GM12878 (cell line): ENCODE data around the gene AKR1A1. TPM values are rescaled to one million over a fixed set of nuclear protein-coding genes. Genes with fewer than 3 reads are reported as not detected.

Source experiments
- ATAC-seq: fragments of 200-7000 bp; cut with Tn5 transposase; 3 replicates; pipeline ENCODE4 v1.9.1; 2020; ENCODE audit warnings: mild to moderate bottlenecking, moderate library complexity
- BruUV-seq: library from RNA; stranded (reverse); fragments of 400-500 nt; replicated peaks from 2 replicates; lab custom pipeline; 2021; lab: Mats Ljungman, UMichigan
- CTCF ChIA-PET: fragments of 300-600 bp; sonication (Branson Sonifier 250); formaldehyde crosslinking; extraction: SDS; loops from one replicate; lab custom pipeline; 2021; ENCODE audit warnings: inconsistent platforms; lab: Yijun Ruan, JAX
- POLR2A ChIA-PET: fragments of 350-600 bp; formaldehyde crosslinking; extraction: SDS; loops from one replicate; lab custom pipeline; 2021; ENCODE audit warnings: inconsistent platforms; lab: Charles Lee
- RAD21 ChIA-PET: fragments of 300-600 bp; sonication (Branson Sonifier 250); formaldehyde crosslinking; loops from one replicate; lab custom pipeline; 2023; ENCODE audit warnings: antibody characterized with exemption; ENCODE audit not compliant: unreplicated experiment; lab: Charles Lee
- SMC1A ChIA-PET: fragments of 300-600 bp; sonication (Branson Sonifier 250); formaldehyde crosslinking; loops from one replicate; lab custom pipeline; 2023; ENCODE audit not compliant: unreplicated experiment, uncharacterized antibody; lab: Charles Lee
- DNase-seq: peaks from one replicate; pipeline ENCODE4 v3.0.0-alpha.2; 2011; ENCODE audit warnings: low read depth, low spot score
- FAIRE-seq: peaks from 3 replicates; lab custom pipeline; 2011; peaks lifted over from hg19 to GRCh38; lab: Jason Lieb, UNC
- H2AFZ ChIP-seq: 2 replicates; pipeline ENCODE4 v1.6.0; 2011; ENCODE audit warnings: low read depth, low read length, control low read depth; ENCODE audit not compliant: control insufficient read depth
- H3K27ac ChIP-seq: 2 replicates; pipeline ENCODE4 v1.5.1; 2011; ENCODE audit warnings: control low read depth; ENCODE audit not compliant: control insufficient read depth, insufficient read depth
- H3K27me3 ChIP-seq, 2 experiments: replicated peaks in 1 of 2; 2 replicates each; pipeline versions ENCODE4 v1.6.0 to v1.6.1; 2011; ENCODE audit warnings: low read length in 1 of 2; ENCODE audit not compliant: control insufficient read depth in 2 of 2, insufficient read depth in 2 of 2
- H3K36me3 ChIP-seq, 2 experiments: 2 replicates each; pipeline ENCODE4 v1.5.1; 2011; ENCODE audit warnings: low read length in 1 of 2; ENCODE audit not compliant: control insufficient read depth in 2 of 2, insufficient read depth in 2 of 2
- H3K4me1 ChIP-seq: 2 replicates; pipeline ENCODE4 v1.6.1; 2011; ENCODE audit warnings: mild to moderate bottlenecking, low read length, moderate library complexity, mixed read lengths; ENCODE audit not compliant: control insufficient read depth, insufficient read depth
- H3K4me2 ChIP-seq: 2 replicates; pipeline ENCODE4 v1.6.0; 2011; ENCODE audit warnings: control low read depth; ENCODE audit not compliant: control insufficient read depth, insufficient read depth
- H3K4me3 ChIP-seq: fragments of 200-600 bp; sonication (generic); 2 replicates; pipeline ENCODE4 v1.5.1; 2016
- H3K79me2 ChIP-seq: 2 replicates; pipeline ENCODE4 v1.6.0; 2011; ENCODE audit warnings: low read length; ENCODE audit not compliant: control insufficient read depth, insufficient read depth
- H3K9ac ChIP-seq: 2 replicates; pipeline ENCODE4 v1.8.0; 2011; ENCODE audit warnings: low read length, control low read depth, mixed read lengths; ENCODE audit not compliant: control insufficient read depth, insufficient read depth
- H3K9me3 ChIP-seq: replicated peaks from 3 replicates; pipeline ENCODE4 v1.5.1; 2011; ENCODE audit warnings: mild to moderate bottlenecking, low read length; ENCODE audit not compliant: control insufficient read depth, insufficient read depth
- H4K20me1 ChIP-seq: 2 replicates; pipeline ENCODE4 v1.6.0; 2011; ENCODE audit not compliant: control insufficient read depth, insufficient read depth
- CBX5 ChIP-seq: sonication (generic); IDR thresholded peaks from 2 replicates; pipeline ENCODE4 v1.6.1; 2016; ENCODE audit warnings: low read depth, moderate library complexity, mild to moderate bottlenecking, inconsistent platforms
- CEBPB ChIP-seq, 2 experiments: fragments of 150-350 bp in 1 of 2; IDR thresholded peaks; 2 replicates each; pipeline ENCODE4 v1.6.1; 2012 to 2014; ENCODE audit warnings: low read depth in 2 of 2, low read length in 2 of 2, borderline replicate concordance in 1 of 2, inconsistent platforms in 1 of 2
- CREB1 ChIP-seq: IDR thresholded peaks from 2 replicates; pipeline ENCODE4 v1.6.1; 2012; ENCODE audit warnings: low read depth, mild to moderate bottlenecking, inconsistent platforms
- ETV6 ChIP-seq, 2 experiments: fragments of 450-650 bp in 1 of 2; IDR thresholded peaks in 1 of 2; conservative IDR thresholded peaks in 1 of 2; 2 replicates each; pipeline ENCODE4 v1.6.1; 2014; ENCODE audit warnings: antibody characterized with exemption in 1 of 2, borderline replicate concordance in 1 of 2, low read depth in 1 of 2, mild to moderate bottlenecking in 1 of 2, moderate library complexity in 1 of 2
- HCFC1 ChIP-seq: fragments of 150-350 bp; IDR thresholded peaks from 2 replicates; pipeline ENCODE4 v1.6.1; 2014; ENCODE audit warnings: low read length
- MTA3 ChIP-seq: IDR thresholded peaks from 2 replicates; pipeline ENCODE4 v1.6.1; 2012; ENCODE audit warnings: low read length, inconsistent platforms, borderline replicate concordance
- NBN ChIP-seq: fragments of 450-650 bp; IDR thresholded peaks from 2 replicates; pipeline ENCODE4 v1.6.1; 2016
- NFYA ChIP-seq: IDR thresholded peaks from 2 replicates; pipeline ENCODE4 v1.6.1; 2011; ENCODE audit warnings: low read depth, mild to moderate bottlenecking, low read length, improper control_type of control experiment, borderline replicate concordance
- POLR2A ChIP-seq: IDR thresholded peaks from 2 replicates; pipeline ENCODE4 v1.6.1; 2011; ENCODE audit warnings: low read depth, mild to moderate bottlenecking, low read length
- RCOR1 ChIP-seq: conservative IDR thresholded peaks from 2 replicates; pipeline ENCODE4 v1.6.1; 2012; ENCODE audit warnings: low read depth, low read length, improper control_type of control experiment
- SP1 ChIP-seq: IDR thresholded peaks from one replicate; pipeline ENCODE4 v1.6.1; 2011; ENCODE audit warnings: low read depth, low read length
- ZBED1 ChIP-seq: IDR thresholded peaks from 2 replicates; pipeline ENCODE4 v1.6.1; 2016; ENCODE audit warnings: borderline replicate concordance
- ZSCAN29 ChIP-seq: fragments of 450-650 bp; IDR thresholded peaks from 2 replicates; pipeline ENCODE4 v1.6.1; 2017; ENCODE audit warnings: mild to moderate bottlenecking, moderate library complexity
- WGBS: methylation state at CpG from one replicate; pipeline ENCODE4 v1.1.6; 2016; ENCODE audit warnings: low lambda C conversion rate; ENCODE audit not compliant: insufficient replicate concordance, insufficient coverage; ENCODE audit errors: missing lambda C conversion rate; 5-methylcytosine and 5-hydroxymethylcytosine counted together
- in situ Hi-C: fragments of 300-500 bp; cut with MboI; formaldehyde crosslinking; loops from 9 replicates; pipeline ENCODE4 v1.14.3; 2018; ENCODE audit warnings: mixed read lengths
- intact Hi-C: fragments of 100-400 bp; cut with micrococcal nuclease; formaldehyde crosslinking; loops from one replicate; pipeline ENCODE4 v1.14.2; 2022; ENCODE audit not compliant: unreplicated experiment
- polyA plus RNA-seq, 11 experiments: library from polyadenylated mRNA; depleted of rRNA in 4 of 11; unstranded in 6 of 11; stranded (reverse) in 5 of 11; fragments of >200 nt; fragmentation: Nextera tagmentation in 4 of 11; fragmentation: Illumina TruSeq in 1 of 11; extraction: Ambion mirVana in 4 of 11; extraction: Trizol in 1 of 11; gene quantifications; 1 replicate in 1 of 11; 2 replicates in 10 of 11; pipeline versions ENCODE4 v1.2.1 to v1.2.3, GENCODE V29; 2011 to 2016; ENCODE audit warnings: inconsistent platforms in 2 of 11, missing spikeins in 2 of 11, low read depth in 1 of 11
- total RNA-seq, 4 experiments: library from RNA; depleted of rRNA in 3 of 4; stranded (reverse); fragments of >200 nt in 3 of 4; fragmentation: Illumina TruSeq in 1 of 4; extraction: Trizol in 1 of 4; gene quantifications; 2 replicates each; pipeline versions ENCODE4 v1.2.1 to v1.2.3, GENCODE V29; 2013 to 2021
- TF ChIP-seq, protein P1 (sequence below): fragments of 450-650 bp; IDR thresholded peaks from 2 replicates; pipeline ENCODE4 v1.6.1; 2016; ENCODE audit warnings: mild to moderate bottlenecking, moderate library complexity, borderline replicate concordance
- TF ChIP-seq, protein P2 (sequence below): IDR thresholded peaks from 2 replicates; pipeline ENCODE4 v1.6.1; 2012; ENCODE audit warnings: low read length, inconsistent platforms
- TF ChIP-seq, protein P3 (sequence below): IDR thresholded peaks from 2 replicates; pipeline ENCODE4 v1.6.1; 2012; ENCODE audit warnings: low read depth, low read length, improper control_type of control experiment

The AKR1A1 gene
- total and polyA plus RNA-seq, 10 of the 15 experiments (the other 5 are each of a cell fraction or from before 2014, with no cell fraction given), result 187 to 335 (median 241) TPM

DNA sequence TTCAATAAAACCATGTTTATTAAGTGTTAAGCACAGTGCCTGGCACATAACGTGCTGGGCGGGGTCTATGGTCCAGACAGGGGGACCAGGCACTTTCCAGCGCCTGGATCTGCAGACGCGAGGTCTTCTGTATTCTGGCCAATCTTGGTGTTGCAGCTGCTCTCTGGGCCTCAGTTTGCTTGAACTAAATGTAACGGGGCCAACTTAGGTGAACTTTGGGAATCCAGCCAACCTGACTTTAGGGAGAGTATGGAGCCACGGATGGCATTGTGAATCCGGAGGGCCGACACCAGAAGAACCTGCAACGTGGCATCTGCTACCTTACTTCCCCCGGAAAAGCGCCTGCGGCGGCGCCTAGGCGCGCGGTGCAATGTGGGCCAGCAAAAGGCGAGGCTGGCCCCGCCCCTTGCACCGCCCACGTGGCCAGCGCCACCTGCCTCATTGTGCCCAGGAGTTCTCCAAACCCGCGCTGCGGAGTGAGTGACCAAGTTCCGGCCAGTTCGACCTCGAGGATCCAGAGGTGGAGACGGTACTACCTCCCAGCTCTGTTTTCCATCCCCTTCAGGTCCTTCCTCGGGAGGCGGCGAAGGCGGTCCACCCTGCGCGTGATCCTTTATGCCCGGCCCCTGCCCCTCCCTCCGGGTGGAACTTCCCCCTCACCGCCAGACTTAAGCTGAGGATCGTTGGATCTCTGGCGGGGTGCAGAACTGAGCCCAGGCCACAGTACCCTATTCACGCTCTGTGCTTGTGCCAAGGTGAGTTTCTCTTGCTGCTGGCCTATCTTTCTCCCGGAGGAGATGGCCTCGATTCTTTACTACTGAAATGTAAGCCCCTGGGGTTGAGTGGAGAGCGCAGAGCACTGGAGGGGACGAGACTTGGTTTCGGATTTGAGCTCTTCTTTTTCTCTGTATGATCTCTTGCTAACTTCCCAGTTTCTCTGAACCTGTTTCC lies at the start of gene AKR1A1 (continued):
- TF ChIP-seq, protein P1, sequence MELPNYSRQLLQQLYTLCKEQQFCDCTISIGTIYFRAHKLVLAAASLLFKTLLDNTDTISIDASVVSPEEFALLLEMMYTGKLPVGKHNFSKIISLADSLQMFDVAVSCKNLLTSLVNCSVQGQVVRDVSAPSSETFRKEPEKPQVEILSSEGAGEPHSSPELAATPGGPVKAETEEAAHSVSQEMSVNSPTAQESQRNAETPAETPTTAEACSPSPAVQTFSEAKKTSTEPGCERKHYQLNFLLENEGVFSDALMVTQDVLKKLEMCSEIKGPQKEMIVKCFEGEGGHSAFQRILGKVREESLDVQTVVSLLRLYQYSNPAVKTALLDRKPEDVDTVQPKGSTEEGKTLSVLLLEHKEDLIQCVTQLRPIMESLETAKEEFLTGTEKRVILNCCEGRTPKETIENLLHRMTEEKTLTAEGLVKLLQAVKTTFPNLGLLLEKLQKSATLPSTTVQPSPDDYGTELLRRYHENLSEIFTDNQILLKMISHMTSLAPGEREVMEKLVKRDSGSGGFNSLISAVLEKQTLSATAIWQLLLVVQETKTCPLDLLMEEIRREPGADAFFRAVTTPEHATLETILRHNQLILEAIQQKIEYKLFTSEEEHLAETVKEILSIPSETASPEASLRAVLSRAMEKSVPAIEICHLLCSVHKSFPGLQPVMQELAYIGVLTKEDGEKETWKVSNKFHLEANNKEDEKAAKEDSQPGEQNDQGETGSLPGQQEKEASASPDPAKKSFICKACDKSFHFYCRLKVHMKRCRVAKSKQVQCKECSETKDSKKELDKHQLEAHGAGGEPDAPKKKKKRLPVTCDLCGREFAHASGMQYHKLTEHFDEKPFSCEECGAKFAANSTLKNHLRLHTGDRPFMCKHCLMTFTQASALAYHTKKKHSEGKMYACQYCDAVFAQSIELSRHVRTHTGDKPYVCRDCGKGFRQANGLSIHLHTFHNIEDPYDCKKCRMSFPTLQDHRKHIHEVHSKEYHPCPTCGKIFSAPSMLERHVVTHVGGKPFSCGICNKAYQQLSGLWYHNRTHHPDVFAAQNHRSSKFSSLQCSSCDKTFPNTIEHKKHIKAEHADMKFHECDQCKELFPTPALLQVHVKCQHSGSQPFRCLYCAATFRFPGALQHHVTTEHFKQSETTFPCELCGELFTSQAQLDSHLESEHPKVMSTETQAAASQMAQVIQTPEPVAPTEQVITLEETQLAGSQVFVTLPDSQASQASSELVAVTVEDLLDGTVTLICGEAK, result peak; percentile 79
- TF ChIP-seq, all 136 proteins: peak for 58

DNA sequence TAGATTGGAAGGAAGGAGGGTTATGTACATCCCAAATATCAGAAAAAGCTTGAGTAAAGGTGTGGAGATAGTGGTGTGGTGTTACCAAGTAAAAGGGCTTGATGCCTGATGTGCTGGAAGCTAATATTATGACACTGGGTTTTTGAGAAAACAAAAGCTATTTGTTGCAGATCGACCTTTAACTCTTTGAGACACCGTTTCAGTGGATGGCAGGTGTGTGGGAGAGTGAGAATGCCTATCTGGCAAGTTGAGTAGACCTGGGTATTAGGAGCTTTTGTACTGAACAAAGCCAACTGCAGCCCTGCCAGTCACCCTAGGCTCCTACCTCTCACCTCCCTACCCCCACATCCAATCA lies 49.1 kb upstream of the AKR1A1 start:
- Histone ChIP-seq H3K27me3 (no peaks in the 10 kb centered on the region), H3K79me2 (peaks cover 9% of the 10 kb centered on the region), H3K4me2 (peak overlapping the region; percentile 93), H3K27ac (no peak overlapping the region), H2AFZ (no peak overlapping the region), H4K20me1 (no peaks in the 10 kb centered on the region), H3K9ac (no peak overlapping the region), H3K4me3 (peak overlapping the region; percentile 75; the same call in 1 of the 2 replicates), H3K9me3 (no peaks in the 10 kb centered on the region), H3K36me3 (no peaks in the 10 kb centered on the region), H3K4me1 (peaks cover 15% of the 10 kb centered on the region)
- POLR2A ChIA-PET, result interaction anchor here (0.5 to 5.0 kb wide), 13 partner anchors 10 to 304 kb away, joined by 3 to 42 read pairs (median 5); partner anchors contain the start of genes AKR1A1, MUTYH, NASP and PRDX1
- CTCF ChIA-PET, result interaction anchor here (0.8 to 7.4 kb wide), 13 partner anchors 9 to 666 kb away, joined by 3 to 84 read pairs (median 4); no protein-coding TSS in a partner anchor
- intact Hi-C loops, result loop anchor here (5.0 kb wide), 2 partner anchors 51 to 186 kb away; partner anchors contain the start of genes AKR1A1, GPBP1L1 and TMEM69
- no peak for FAIRE-seq
- SMC1A ChIA-PET, result interaction anchor here (0.6 to 4.3 kb wide), 18 partner anchors 10 to 780 kb away, joined by 3 to 47 read pairs (median 4); partner anchors contain the start of genes AKR1A1, NASP, PRDX1 and TESK2
- RAD21 ChIA-PET, result interaction anchor here (0.7 to 4.8 kb wide), 12 partner anchors 10 to 701 kb away, joined by 3 to 47 read pairs (median 6); partner anchors contain the start of genes AKR1A1, PLK3, PRDX1 and TESK2
- 89% methylated on average over 2 of the region's 2 CpGs for WGBS
- no peak for DNase-seq
- TF ChIP-seq, protein P2, sequence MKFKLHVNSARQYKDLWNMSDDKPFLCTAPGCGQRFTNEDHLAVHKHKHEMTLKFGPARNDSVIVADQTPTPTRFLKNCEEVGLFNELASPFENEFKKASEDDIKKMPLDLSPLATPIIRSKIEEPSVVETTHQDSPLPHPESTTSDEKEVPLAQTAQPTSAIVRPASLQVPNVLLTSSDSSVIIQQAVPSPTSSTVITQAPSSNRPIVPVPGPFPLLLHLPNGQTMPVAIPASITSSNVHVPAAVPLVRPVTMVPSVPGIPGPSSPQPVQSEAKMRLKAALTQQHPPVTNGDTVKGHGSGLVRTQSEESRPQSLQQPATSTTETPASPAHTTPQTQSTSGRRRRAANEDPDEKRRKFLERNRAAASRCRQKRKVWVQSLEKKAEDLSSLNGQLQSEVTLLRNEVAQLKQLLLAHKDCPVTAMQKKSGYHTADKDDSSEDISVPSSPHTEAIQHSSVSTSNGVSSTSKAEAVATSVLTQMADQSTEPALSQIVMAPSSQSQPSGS, result no peak
- TF ChIP-seq CREB1 (no peak), HCFC1 (no peak), ZBED1 (no peak), CBX5 (no peak), SP1 (no peak), NBN (no peak), NFYA (no peak), ETV6 (conservative IDR thresholded peaks at IDR 0.05 in 1 of 2, IDR thresholded peaks at IDR 0.05 in 1 of 2; ENCODE audit: borderline replicate concordance in 1 of 2, low read depth in 1 of 2) (no peak), CEBPB (IDR thresholded peaks at IDR 0.05; ENCODE audit: borderline replicate concordance in 1 of 2, low read depth in 2 of 2, low read length in 2 of 2) (no peak), POLR2A (no peak), ZSCAN29 (no peak), RCOR1 (no peak), MTA3 (no peak)
- TF ChIP-seq, protein P3, sequence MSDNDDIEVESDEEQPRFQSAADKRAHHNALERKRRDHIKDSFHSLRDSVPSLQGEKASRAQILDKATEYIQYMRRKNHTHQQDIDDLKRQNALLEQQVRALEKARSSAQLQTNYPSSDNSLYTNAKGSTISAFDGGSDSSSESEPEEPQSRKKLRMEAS, result no peak
- BruUV-seq, result no TSS peak
- no peak for ATAC-seq
- in situ Hi-C loops, result no loop called here
